SKM-1 (cell line): Measurements from ENCODE around the gene TRAPPC5.

ENCODE experiments used
- DNase-seq: peaks from one replicate; lab custom pipeline; 2025; ENCODE audit not compliant: unreplicated experiment; lab: John Stamatoyannopoulos, UW

Gene TRAPPC5

GRCh38 chr19:7730286-7731217 lies 49.9 kb downstream of the TRAPPC5 start:
- DNase-seq: no peak

- DNase-seq: no peak
Observed at GRCh38 chr19:7731218-7731595, 50.6 kb downstream of the TRAPPC5 start.

GRCh38 chr19:7731615-7732014 lies 51.0 kb downstream of the TRAPPC5 start:
- DNase-seq: no peak

GRCh38 chr19:7732045-7732444 lies 51.4 kb downstream of the TRAPPC5 start, which contains the start of gene CLEC4G:
CLEC4G (minus strand) TSS chr19:7732110; CDS start chr19:7732102, 8 bp downstream.
- no peak for DNase-seq

- no peak for DNase-seq
Observed at GRCh38 chr19:7733376-7733775, 52.7 kb downstream of the TRAPPC5 start.

- peak; percentile 72 for DNase-seq
Observed at GRCh38 chr19:7734220-7735203, 53.9 kb downstream of the TRAPPC5 start.

- no peak for DNase-seq
Observed at GRCh38 chr19:7736148-7736547, 55.5 kb downstream of the TRAPPC5 start.

- DNase-seq: no peak
Observed at GRCh38 chr19:7737215-7737614, 56.6 kb downstream of the TRAPPC5 start.
